Measurements from ENCODE around the gene GYS1. TPM values are rescaled to one million over a fixed set of nuclear protein-coding genes. Genes with fewer than 3 reads are reported as not detected.
"Not testable (repeated sequence)": the region's sequence is repeated elsewhere in the genome, so short reads cannot be mapped to it uniquely, and the experiment has no call there.

GYS1 gene
- 88.6 TPM for total RNA-seq

DNA sequence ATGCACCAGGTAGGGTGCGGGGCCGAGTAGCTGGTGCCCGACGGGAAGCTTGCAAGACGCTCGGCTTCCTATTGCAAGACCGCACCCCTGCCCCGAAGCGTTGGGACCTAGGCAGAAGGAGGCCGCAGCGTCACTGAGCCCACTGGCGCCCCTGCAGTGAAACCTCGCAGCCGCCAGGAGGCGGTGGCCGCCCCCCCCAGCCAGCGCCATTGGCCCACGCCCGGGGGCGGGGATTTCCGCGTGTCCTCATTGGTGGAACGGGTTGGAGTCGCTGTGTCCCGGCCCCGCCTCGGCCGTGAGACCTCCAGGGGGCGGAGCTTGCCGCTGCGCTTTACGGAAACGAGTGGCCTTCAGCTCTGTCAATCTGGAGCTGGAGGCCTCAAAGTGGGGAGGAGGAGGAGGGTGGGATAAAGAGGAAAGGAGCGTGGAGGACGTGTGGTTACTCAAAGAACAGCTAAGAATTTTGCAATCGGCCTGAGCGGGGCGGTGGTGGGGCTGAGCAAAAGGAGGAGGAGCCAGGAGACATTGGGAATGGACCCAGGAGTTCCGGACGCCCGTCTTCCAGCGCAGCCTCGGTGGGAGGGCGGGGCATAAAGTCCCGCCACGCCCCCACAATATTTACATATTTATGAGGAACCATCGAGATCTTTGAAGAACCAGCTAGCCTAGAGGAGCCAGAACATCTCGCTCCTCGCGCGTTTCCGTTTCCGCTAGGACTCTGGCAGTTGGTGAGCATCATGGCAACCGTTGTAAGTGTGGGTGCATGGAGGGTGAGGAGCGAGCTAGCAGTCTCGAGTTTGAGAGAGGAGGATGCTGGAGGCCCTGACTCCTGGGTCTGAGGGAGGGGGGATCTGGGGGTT is at the start of gene GYS1, which contains the start of gene RUVBL2:
Gene GYS1 (minus strand): TSS at position 135 of the 860 bp plus-strand sequence. CDS start 197 bp downstream, outside the sequence.
Gene RUVBL2 (plus strand): TSS at position 713 of the 860 bp plus-strand sequence. CDS start 25 bp downstream, at position 738.
- peak; percentile 100 for DNase-seq

- not testable (repeated sequence) for DNase-seq
Measured at GRCh38 chr19:49042666-49043065, 49.6 kb upstream of the GYS1 start.

DNA sequence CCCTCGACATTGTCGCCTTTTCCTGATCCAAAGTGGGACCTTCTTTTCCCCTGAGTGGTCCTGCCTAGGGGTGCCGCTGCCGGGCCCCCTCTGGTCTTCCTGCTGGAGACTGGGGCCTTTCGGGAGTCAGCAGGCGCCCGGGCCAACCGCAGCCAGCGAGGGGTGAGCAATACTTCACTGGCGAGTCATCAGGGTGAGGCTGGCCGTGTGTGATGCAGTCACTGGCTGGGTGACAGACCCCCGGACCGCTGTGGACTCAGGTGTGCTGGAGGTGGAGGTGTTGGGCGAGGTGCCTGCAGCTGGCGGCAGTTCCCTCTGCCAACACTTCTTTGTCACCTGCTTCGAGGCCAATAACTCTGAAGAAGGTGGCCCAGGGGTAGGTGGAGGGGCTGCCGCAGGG is 49.1 kb upstream of the GYS1 start:
- DNase-seq: no peak

- not testable (repeated sequence) for DNase-seq
Measured at GRCh38 chr19:49039736-49040135, 46.6 kb upstream of the GYS1 start.

DNA sequence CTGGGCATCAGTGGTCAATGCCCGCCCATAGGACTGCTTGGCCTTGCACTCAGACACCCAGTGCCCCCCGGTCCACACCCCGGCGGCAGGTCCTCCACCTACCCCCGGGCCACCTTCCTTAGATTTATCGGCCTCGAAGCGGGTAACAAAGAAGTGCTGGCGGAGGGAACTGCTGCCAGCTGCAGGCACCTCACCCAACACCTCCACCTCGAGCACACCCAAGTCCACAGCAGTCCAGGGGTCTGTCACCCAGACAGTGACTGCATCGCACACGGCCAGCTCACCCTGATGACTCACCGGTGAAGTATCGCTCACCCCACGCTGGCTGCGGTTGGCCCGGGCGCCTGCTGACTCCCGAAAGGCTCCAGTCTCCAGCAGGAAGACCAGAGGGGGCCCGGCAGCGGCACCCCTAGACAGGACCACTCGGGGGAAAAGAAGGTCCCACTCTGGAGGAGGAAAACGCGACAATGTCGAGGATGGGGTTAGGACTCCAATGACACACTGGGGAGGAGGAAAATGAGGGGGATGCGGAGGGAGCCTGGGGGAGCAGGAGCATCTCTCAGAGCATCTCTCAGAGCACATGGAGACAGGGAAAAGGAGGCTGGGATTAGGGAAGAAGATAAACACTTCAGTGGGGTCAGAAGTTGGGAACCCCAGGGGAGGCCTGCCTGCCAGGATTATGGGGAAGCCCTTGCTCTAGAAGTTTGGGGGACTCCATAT is 45.6 kb upstream of the GYS1 start:
- not testable (repeated sequence) for DNase-seq

GRCh38 chr19:49038111-49038510 is 45.0 kb upstream of the GYS1 start:
- DNase-seq: not testable (repeated sequence)

- not testable (repeated sequence) for DNase-seq
Measured at GRCh38 chr19:49036815-49037214, 43.7 kb upstream of the GYS1 start, which contains the start of gene CGB1. TSS of gene CGB1 (minus strand) at chr19:49036895. CDS start at chr19:49036711, 184 bp downstream.

- not testable (repeated sequence) for DNase-seq
Measured at GRCh38 chr19:49031642-49032301, 38.7 kb upstream of the GYS1 start, which contains the start of gene CGB2. TSS of gene CGB2 (plus strand) at chr19:49031890. CDS start at chr19:49032096, 206 bp downstream.

DNA sequence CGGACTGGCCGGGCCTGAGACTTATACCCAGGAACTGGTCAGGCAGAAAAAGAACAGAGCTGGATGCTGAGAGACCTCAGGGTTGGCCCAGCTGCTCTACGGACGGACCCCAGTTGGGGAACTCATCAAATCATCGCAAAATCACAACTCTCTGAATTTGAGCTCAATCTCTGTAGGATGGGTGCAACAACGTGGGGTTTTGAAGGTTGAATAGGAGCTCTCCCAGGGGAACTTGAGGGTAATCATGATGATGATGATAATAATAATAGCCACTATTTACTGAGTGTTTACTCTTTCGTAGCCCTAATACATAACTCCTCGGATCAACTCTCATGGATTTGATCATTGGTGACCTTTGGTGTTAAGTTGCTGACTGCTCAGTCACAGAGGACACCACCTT is 37.2 kb upstream of the GYS1 start:
- not testable (repeated sequence) for DNase-seq

- DNase-seq: not testable (repeated sequence)
Measured at GRCh38 chr19:49029749-49030148, 36.6 kb upstream of the GYS1 start.

DNA sequence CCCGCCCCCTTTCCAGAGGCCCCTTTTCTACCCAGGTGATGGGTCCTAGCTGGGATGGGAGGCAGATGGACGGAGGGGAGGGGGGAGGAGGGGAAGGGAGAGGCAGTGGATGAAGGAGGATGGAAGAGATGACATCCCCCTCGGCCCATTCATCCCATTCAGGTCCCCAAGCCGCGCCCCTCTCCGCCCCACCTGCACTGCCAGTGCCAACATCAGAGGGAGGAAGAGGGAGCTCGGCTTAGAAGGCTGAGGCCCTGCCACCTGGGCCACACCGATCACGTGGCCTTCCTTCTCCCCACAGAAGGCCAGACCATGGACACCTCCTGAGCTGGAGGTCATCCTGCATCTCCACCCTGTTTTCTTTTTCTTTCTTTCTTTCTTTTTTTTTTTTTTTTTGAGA is 35.6 kb upstream of the GYS1 start:
- DNase-seq: not testable (repeated sequence)

DNA sequence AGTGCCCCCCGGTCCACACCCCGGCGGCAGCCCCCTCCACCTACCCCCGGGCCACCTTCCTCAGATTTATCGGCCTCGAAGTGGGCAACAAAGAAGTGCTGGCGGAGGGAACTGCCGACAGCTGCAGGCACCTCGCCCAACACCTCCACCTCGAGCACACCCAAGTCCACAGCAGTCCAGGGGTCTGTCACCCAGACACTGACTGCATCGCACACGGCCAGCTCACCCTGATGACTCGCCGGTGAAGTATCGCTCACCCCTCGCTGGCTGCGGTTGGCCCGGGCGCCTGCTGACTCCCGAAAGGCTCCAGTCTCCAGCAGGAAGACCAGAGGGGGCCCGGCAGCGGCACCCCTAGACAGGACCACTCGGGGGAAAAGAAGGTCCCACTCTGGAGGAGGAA is 32.5 kb upstream of the GYS1 start:
- DNase-seq: not testable (repeated sequence)

- DNase-seq: not testable (repeated sequence)
Measured at GRCh38 chr19:49025088-49025487, 32.0 kb upstream of the GYS1 start.

- not testable (repeated sequence) for DNase-seq
Measured at GRCh38 chr19:49024233-49024632, 31.1 kb upstream of the GYS1 start, which contains the start of gene CGB3. TSS of gene CGB3 (minus strand) at chr19:49024333. CDS start at chr19:49023971, 362 bp downstream.

- DNase-seq: no peak
Measured at GRCh38 chr19:49022116-49022515, 29.0 kb upstream of the GYS1 start.

DNA sequence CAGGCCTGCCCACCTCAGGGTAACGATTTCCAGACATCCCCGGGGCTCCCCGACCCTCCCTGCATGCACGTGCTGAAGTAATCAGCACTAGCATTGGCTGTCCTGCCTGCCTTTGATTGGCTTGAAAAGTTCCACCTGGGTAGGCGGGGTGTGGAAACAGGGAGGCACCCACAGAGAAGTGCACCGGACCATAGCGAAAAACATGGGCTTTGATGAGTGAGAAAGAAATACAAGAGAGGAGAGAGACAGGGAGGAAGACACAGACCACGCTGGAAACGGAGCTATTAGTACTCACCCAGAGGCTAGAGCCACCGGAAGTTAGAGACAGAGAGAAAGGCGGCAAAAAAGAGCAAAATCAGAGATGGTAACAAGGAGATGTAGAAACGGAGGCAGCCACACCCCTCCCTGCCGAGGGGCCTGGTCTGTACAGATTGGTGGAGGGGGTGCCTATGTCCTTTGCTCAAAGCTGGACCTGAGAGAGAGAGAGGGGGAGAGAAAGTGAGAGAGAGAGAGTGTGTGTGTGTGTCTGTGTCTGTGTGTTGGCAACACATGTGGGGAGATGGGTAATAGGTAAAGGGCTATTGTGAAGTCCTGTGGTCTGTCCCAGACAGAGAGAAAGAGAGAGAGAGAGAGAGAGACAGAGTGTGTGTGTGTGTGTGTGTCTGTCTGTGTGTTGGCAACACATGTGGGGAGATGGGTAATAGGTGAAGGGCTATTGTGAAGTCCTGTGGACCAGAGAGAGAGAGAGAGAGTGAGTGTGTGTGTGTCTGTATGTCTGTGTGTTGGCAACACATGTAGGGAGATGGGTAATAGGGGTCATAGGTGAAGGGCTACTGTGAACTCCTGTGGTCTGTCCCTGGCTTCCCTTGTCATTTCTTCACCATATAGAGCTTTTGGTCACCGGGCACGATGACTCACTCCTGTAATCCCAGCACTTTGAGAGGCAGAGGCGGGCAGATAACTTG is 28.1 kb upstream of the GYS1 start:
- no peak for DNase-seq

GRCh38 chr19:49020342-49020741 is 27.2 kb upstream of the GYS1 start:
- DNase-seq: no peak

GRCh38 chr19:49019242-49019932 is 26.3 kb upstream of the GYS1 start:
- DNase-seq: peak; percentile 28

DNA sequence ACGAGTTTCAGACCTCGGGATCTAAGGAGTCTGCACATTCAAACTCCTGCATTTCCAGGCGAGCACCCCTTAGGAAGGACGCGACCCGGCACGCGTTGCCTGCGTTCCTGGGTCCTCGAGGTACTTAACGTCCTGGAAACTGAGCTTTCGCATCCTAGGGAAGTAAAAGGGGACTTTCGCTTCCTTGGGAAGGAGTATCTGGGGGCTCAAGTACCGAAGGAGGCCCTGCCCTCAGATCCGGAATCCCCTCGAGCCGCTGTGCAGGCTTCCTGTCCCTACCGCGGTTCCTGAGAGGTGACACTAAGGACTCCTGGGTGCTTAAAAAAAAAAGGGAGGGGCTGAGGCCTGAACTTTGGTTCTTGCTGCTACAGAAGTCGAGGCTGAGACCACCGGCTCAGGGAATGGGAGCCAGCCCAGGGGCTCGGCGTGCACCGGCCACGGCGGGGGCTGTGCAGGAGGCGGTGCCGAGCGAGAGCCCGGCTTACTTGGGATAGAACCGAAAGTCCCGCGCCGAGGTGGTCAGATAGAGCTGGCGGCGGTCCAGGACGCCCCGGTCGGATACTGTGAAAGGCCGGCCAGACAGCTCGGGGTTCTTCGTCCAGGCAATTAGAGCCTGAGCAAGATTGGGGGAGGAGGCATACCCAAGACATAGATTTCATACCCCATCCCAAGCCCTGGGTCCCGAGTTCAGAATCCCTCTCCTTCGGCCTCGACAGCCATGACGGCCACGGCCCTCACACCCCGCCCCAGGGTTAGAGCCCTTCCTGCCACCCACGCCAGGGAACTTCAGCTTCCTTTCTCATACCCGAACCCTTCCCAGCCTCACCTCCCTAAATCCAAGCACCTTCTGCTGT is 25.5 kb upstream of the GYS1 start:
- DNase-seq: not testable (repeated sequence)
